ENCODE data around the gene GPR55. TPM values are rescaled to one million over a fixed set of nuclear protein-coding genes. Genes with fewer than 3 reads are reported as not detected.

The GPR55 gene
- total RNA-seq, 2 donors from 2014 or later = not detected

DNA sequence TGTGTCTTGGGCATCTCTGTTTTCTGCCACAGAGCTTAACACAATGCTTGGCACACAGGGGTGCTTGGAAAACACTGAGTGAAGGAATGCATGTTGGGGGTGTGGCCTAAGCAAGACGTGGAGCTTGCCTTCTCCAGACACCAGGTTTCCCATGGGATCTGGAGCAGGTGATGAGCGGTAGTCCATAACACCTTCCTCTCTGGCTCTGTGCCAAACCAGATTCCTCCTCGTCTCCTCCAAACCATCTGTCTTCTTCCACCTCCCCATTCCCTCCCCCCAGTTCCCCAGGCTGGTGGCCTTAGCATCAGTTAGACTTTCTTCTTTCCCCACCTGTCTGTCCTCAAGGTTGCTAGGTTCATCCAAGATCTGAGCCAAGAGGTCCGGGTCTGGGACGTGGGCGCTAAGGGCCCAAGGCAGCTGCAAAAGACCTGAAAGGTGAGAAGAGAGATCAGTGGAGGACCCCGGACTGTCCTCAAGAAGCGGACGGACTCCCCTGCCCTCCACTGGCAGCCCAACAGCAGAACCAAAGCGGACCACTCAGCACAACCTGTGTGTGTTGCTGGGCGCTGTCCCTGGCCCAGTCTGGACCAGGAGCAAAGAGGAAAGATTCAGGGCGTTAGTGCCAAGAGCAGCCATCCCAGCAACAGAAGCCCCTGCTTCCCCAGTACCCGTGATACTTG, 61.5 kb downstream of the GPR55 start:
- DNase-seq = no peak
- intact Hi-C loops (cut with DNase I) = no loop called here
- no peak for TF ChIP-seq POLR2A (IDR thresholded peaks at IDR 0.05)
- TF ChIP-seq, protein P1, sequence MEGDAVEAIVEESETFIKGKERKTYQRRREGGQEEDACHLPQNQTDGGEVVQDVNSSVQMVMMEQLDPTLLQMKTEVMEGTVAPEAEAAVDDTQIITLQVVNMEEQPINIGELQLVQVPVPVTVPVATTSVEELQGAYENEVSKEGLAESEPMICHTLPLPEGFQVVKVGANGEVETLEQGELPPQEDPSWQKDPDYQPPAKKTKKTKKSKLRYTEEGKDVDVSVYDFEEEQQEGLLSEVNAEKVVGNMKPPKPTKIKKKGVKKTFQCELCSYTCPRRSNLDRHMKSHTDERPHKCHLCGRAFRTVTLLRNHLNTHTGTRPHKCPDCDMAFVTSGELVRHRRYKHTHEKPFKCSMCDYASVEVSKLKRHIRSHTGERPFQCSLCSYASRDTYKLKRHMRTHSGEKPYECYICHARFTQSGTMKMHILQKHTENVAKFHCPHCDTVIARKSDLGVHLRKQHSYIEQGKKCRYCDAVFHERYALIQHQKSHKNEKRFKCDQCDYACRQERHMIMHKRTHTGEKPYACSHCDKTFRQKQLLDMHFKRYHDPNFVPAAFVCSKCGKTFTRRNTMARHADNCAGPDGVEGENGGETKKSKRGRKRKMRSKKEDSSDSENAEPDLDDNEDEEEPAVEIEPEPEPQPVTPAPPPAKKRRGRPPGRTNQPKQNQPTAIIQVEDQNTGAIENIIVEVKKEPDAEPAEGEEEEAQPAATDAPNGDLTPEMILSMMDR (IDR thresholded peaks at IDR 0.05) = no peak
- H3K9me3 ChIP-seq = no peaks in the 10 kb centered on the region
- no peaks in the 10 kb centered on the region for H3K27me3 ChIP-seq
- ATAC-seq = no peak
- H3K36me3 ChIP-seq (replicated peaks in 1 of 2; ENCODE audit: insufficient read depth in 1 of 2, low read depth in 2 of 2) = no peaks in the 10 kb centered on the region
- WGBS, 2 donors = 59 to 74% methylated on average over 10 to 13 of the region's 13 CpGs
- no peak overlapping the region for H3K27ac ChIP-seq
- no peak overlapping the region for H3K4me3 ChIP-seq
- peaks cover 39% of the 10 kb centered on the region for H3K4me1 ChIP-seq

DNA sequence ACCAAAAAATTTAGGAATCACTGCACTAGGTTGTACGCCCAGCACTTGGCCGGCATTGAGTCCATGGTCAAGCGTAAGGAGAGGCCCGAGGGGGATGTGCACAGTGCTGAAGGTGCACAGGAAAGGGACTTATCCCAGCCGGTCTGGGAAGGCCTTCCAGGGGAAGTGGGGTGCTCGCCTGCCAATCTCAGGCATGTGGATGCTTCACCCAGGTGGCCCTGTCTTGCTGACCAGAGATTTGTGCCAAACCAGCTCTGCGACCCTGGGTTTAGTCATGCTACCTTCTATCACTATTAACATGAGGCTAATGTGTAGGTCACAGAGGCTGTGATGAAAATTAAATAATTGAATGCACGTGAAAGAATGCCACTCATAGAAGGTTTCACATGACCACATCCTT, 62.0 kb downstream of the GPR55 start:
- peaks cover 34% of the 10 kb centered on the region for H3K4me1 ChIP-seq
- H3K27ac ChIP-seq = no peak overlapping the region
- 61 to 78% methylated on average over 8 of the region's 8 CpGs for WGBS, 2 donors
- no peaks in the 10 kb centered on the region for H3K36me3 ChIP-seq (replicated peaks in 1 of 2; ENCODE audit: insufficient read depth in 1 of 2, low read depth in 2 of 2)
- H3K9me3 ChIP-seq = no peaks in the 10 kb centered on the region
- no peak overlapping the region for H3K4me3 ChIP-seq
- DNase-seq = no peak
- intact Hi-C loops (cut with DNase I) = no loop called here
- no peaks in the 10 kb centered on the region for H3K27me3 ChIP-seq
- no peak for TF ChIP-seq POLR2A (IDR thresholded peaks at IDR 0.05)
- TF ChIP-seq, protein P1 (IDR thresholded peaks at IDR 0.05) = no peak
- ATAC-seq = no peak

DNA sequence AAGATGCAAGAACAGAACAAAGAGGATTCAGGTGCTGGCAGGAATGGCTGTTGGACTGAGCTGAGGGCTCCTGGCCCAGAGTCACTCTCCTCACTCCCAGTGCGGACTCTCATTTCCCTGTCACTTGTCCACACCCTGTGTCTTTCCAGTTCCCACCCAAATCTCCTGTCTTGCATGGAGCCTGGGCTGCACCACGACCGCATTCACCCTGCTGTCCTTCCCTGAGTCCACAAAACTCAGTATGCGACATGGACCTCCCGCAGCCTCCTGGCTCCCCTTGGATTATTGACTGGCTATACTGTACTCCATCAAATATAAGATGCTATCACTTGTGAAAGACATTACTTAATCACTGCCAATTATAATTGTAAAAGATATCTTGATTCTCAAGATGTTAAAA, 62.8 kb downstream of the GPR55 start:
- Histone ChIP-seq H3K4me1 (peaks cover 29% of the 10 kb centered on the region), H3K36me3 (replicated peaks in 1 of 2; ENCODE audit: insufficient read depth in 1 of 2, low read depth in 2 of 2) (no peaks in the 10 kb centered on the region), H3K27ac (no peak overlapping the region), H3K9me3 (no peaks in the 10 kb centered on the region), H3K4me3 (no peak overlapping the region), H3K27me3 (no peaks in the 10 kb centered on the region)
- DNase-seq (no peak), ATAC-seq (no peak)
- WGBS, 2 donors = 83 to 85% methylated on average over 5 of the region's 5 CpGs
- TF ChIP-seq, protein P1 (IDR thresholded peaks at IDR 0.05) = no peak
- intact Hi-C loops (cut with DNase I) = no loop called here

DNA sequence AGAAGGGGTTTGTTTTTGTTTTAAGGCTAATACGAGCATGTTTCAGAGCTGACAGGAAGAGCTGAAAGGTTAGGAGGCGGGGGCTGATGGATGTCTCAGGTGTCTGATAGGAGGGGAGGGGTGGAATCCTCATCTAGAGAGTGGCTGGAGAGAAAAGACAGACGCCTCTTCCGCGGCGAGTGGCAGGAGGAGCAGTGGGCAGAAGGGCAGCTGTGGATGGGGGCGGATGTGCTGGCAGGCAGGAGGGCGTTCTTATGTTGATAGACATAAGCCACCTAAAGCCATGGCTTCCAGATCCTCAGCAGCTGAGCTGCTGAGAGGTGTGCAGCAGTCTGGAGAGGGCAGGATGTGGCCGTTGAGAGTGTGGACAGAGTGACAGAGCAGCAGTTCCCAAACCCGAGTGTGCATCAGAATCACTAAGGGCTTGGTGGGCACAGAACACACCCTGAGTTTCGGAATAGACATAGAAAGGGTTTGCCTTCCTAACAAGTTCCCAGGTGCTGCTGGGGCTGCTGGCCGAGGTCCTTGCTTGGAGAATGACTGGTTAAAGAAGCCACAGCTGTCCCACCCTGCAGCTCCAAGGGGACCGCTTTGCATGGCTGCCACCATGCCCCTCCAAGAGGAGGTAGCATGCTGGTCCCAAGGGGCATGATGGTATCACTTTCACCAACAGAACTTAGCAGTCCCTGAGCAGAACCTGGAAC, 63.3 kb downstream of the GPR55 start:
- no peaks in the 10 kb centered on the region for H3K36me3 ChIP-seq (replicated peaks in 1 of 2; ENCODE audit: insufficient read depth in 1 of 2, low read depth in 2 of 2)
- 38 to 42% methylated on average over 12 to 13 of the region's 13 CpGs for WGBS, 2 donors
- no peak overlapping the region for H3K27ac ChIP-seq
- no peaks in the 10 kb centered on the region for H3K9me3 ChIP-seq
- intact Hi-C loops (cut with DNase I) = no loop called here
- TF ChIP-seq POLR2A (IDR thresholded peaks at IDR 0.05) = no peak
- TF ChIP-seq, protein P1 (IDR thresholded peaks at IDR 0.05) = no peak
- peaks cover 23% of the 10 kb centered on the region for H3K4me1 ChIP-seq
- no peak overlapping the region for H3K4me3 ChIP-seq
- H3K27me3 ChIP-seq = no peaks in the 10 kb centered on the region
- ATAC-seq (no peak), DNase-seq (no peak)

Other genes with a start within 250 kb of the GPR55 start
- 10 to 100 TPM; 32.3 to 34.5 TPM for gene CAB39, start 212.4 kb downstream of the GPR55 start, total RNA-seq
- 10 to 100 TPM; 32.9 to 43.8 TPM for gene ITM2C, start 60.3 kb downstream of the GPR55 start, total RNA-seq
- not detected for gene SPATA3, start 70.9 kb upstream of the GPR55 start, total RNA-seq
- gene C2orf72, start 112.3 kb upstream of the GPR55 start, total RNA-seq = 10 to 100 TPM; 14.5 to 52.1 TPM
- 10 to 100 TPM; 20.5 to 27.4 TPM for gene PSMD1, start 131.6 kb upstream of the GPR55 start, total RNA-seq
- not detected for gene HTR2B, start 199.8 kb upstream of the GPR55 start, total RNA-seq